Neutrophil (primary cell): ENCODE data around the gene CRTC3.

Experiments
- H3K27ac ChIP-seq: fragments of 200-600 bp; sonication (generic); 2 replicates; pipeline ENCODE4 v1.5.1; 2016; ENCODE audit warnings: mild to moderate bottlenecking, moderate library complexity
- H3K27me3 ChIP-seq: fragments of 200-600 bp; sonication (generic); 2 replicates; pipeline ENCODE4 v1.6.0; 2016; ENCODE audit warnings: mild to moderate bottlenecking
- H3K36me3 ChIP-seq: fragments of 200-600 bp; sonication (generic); 2 replicates; pipeline ENCODE4 v1.5.1; 2017
- H3K4me1 ChIP-seq, 2 experiments: fragments of 200-600 bp in 1 of 2; sonication (generic) in 1 of 2; 1 replicate in 1 of 2; 2 replicates in 1 of 2; pipeline versions ENCODE4 v1.5.1 to v1.6.1; 2013 to 2016; ENCODE audit warnings: low read depth in 1 of 2, low read length in 1 of 2, mild to moderate bottlenecking in 1 of 2, moderate library complexity in 1 of 2; ENCODE audit not compliant: control insufficient read depth in 1 of 2, insufficient read depth in 1 of 2
- H3K4me3 ChIP-seq, 2 experiments: fragments of 200-600 bp in 1 of 2; sonication (generic) in 1 of 2; 1 replicate in 1 of 2; 2 replicates in 1 of 2; pipeline ENCODE4 v1.5.1; 2013 to 2016; ENCODE audit warnings: low read depth in 1 of 2, low read length in 1 of 2, mild to moderate bottlenecking in 1 of 2, moderate library complexity in 1 of 2
- H3K9me3 ChIP-seq: fragments of 200-600 bp; sonication (generic); 2 replicates; pipeline ENCODE4 v1.5.1; 2016
- CTCF ChIP-seq: fragments of 200-600 bp; sonication (generic); IDR thresholded peaks from 2 replicates; pipeline ENCODE4 v1.5.1; 2016; ENCODE audit warnings: antibody characterized with exemption

The CRTC3 gene

GRCh38 chr15:90540768-90541167, 11.0 kb downstream of the CRTC3 start:
- Histone ChIP-seq H3K27ac (no peak overlapping the region), H3K4me1 (no peaks in the 10 kb centered on the region)

GRCh38 chr15:90545095-90545494, 15.4 kb downstream of the CRTC3 start:
- Histone ChIP-seq H3K27me3 (peaks cover 15% of the 10 kb centered on the region), H3K4me3 (no peak overlapping the region), H3K36me3 (no peaks in the 10 kb centered on the region), H3K27ac (no peak overlapping the region), H3K9me3 (no peaks in the 10 kb centered on the region), H3K4me1 (peaks cover 6 to 8% of the 10 kb centered on the region in 2 experiments)
- no peak for TF ChIP-seq CTCF

More at GRCh38 chr15:90540768-90541167, 11.0 kb downstream of the CRTC3 start:
- no peak for TF ChIP-seq CTCF
- Histone ChIP-seq H3K9me3 (no peaks in the 10 kb centered on the region), H3K27me3 (no peaks in the 10 kb centered on the region), H3K4me3 (no peak overlapping the region), H3K36me3 (no peaks in the 10 kb centered on the region)

GRCh38 chr15:90547540-90547939, 17.8 kb downstream of the CRTC3 start:
- no peaks in the 10 kb centered on the region for H3K36me3 ChIP-seq
- no peaks in the 10 kb centered on the region for H3K9me3 ChIP-seq
- H3K4me1 ChIP-seq, result peaks cover 26 to 32% of the 10 kb centered on the region in 2 experiments
- no peak overlapping the region for H3K4me3 ChIP-seq
- no peak overlapping the region for H3K27ac ChIP-seq
- TF ChIP-seq CTCF, result no peak
- H3K27me3 ChIP-seq, result peaks cover 15% of the 10 kb centered on the region

GRCh38 chr15:90550919-90551318, 21.2 kb downstream of the CRTC3 start:
- Histone ChIP-seq H3K9me3 (no peaks in the 10 kb centered on the region), H3K36me3 (no peaks in the 10 kb centered on the region), H3K27me3 (peaks cover 27% of the 10 kb centered on the region), H3K4me3 (peak overlapping the region; percentile 1 to 16), H3K4me1 (peaks cover 34 to 48% of the 10 kb centered on the region in 2 experiments), H3K27ac (peak overlapping the region; percentile 73)
- no peak for TF ChIP-seq CTCF

GRCh38 chr15:90552162-90552928, 22.6 kb downstream of the CRTC3 start:
- no peak for TF ChIP-seq CTCF
- peaks cover 34 to 48% of the 10 kb centered on the region in 2 experiments for H3K4me1 ChIP-seq
- H3K9me3 ChIP-seq, result no peaks in the 10 kb centered on the region
- H3K4me3 ChIP-seq, result no peak overlapping the region
- H3K27me3 ChIP-seq, result peaks cover 27% of the 10 kb centered on the region
- no peak overlapping the region for H3K27ac ChIP-seq
- H3K36me3 ChIP-seq, result no peaks in the 10 kb centered on the region
